KOPT-K1 (cell line): ENCODE data around the gene ANKRD13B.

Source experiments
- H3K27ac ChIP-seq: fragments of 200-600 bp; sonication (generic); 2 replicates; pipeline ENCODE4 v1.5.1; 2016; ENCODE audit warnings: antibody characterized with exemption, mild to moderate bottlenecking, low read depth, low read length; ENCODE audit not compliant: poor library complexity, severe bottlenecking
- H3K36me3 ChIP-seq: fragments of 200-600 bp; sonication (generic); 2 replicates; pipeline ENCODE4 v1.5.1; 2017; ENCODE audit warnings: antibody characterized with exemption, mild to moderate bottlenecking, low read length, moderate library complexity; ENCODE audit not compliant: insufficient read depth
- H3K9me3 ChIP-seq: fragments of 200-600 bp; sonication (generic); 2 replicates; pipeline ENCODE4 v1.5.1; 2017; ENCODE audit warnings: antibody characterized with exemption, low read length, mild to moderate bottlenecking; ENCODE audit not compliant: insufficient read depth, poor library complexity, severe bottlenecking

ANKRD13B gene

GRCh38 chr17:29565643-29566472 is 27.1 kb upstream of the ANKRD13B start:
- Histone ChIP-seq H3K9me3 (no peaks in the 10 kb centered on the region), H3K36me3 (peaks cover 1% of the 10 kb centered on the region; the same call in 1 of the 2 replicates), H3K27ac (no peak overlapping the region)

- Histone ChIP-seq H3K9me3 (no peaks in the 10 kb centered on the region), H3K27ac (peak within 1 kb of the TSS; percentile 72), H3K36me3 (peaks cover 10% of the 10 kb centered on the region; the same call in 1 of the 2 replicates)
These were observed 26.2 kb upstream of the ANKRD13B start, which contains the start of gene ABHD15 for GRCh38 chr17:29566473-29567303. TSS of gene ABHD15 (minus strand) at chr17:29567037. CDS start at chr17:29566966, 71 bp downstream.

- Histone ChIP-seq H3K9me3 (no peaks in the 10 kb centered on the region), H3K36me3 (peaks cover 13% of the 10 kb centered on the region; the same call in 1 of the 2 replicates), H3K27ac (peak overlapping the region; percentile 72)
These were observed 25.7 kb upstream of the ANKRD13B start for GRCh38 chr17:29567304-29567553.

- H3K9me3 ChIP-seq = no peaks in the 10 kb centered on the region
- H3K36me3 ChIP-seq = peaks cover 13% of the 10 kb centered on the region; the same call in 1 of the 2 replicates
- H3K27ac ChIP-seq = peak overlapping the region; percentile 72
These were observed 25.2 kb upstream of the ANKRD13B start for GRCh38 chr17:29567554-29568330.

GRCh38 chr17:29568331-29569244 is 24.3 kb upstream of the ANKRD13B start, which contains the start of gene TP53I13:
TSS of gene TP53I13 (plus strand) at chr17:29568701. CDS start at chr17:29568759, 58 bp downstream.
- H3K27ac ChIP-seq = peak within 1 kb of the TSS; percentile 72
- H3K9me3 ChIP-seq = no peaks in the 10 kb centered on the region
- peaks cover 20% of the 10 kb centered on the region for H3K36me3 ChIP-seq

GRCh38 chr17:29569245-29569950 is 23.5 kb upstream of the ANKRD13B start:
- H3K36me3 ChIP-seq = peaks cover 28% of the 10 kb centered on the region
- peak overlapping the region; percentile 72 for H3K27ac ChIP-seq
- H3K9me3 ChIP-seq = no peaks in the 10 kb centered on the region

GRCh38 chr17:29570521-29570920 is 22.4 kb upstream of the ANKRD13B start:
- H3K9me3 ChIP-seq = no peaks in the 10 kb centered on the region
- H3K36me3 ChIP-seq = peaks cover 39% of the 10 kb centered on the region
- no peak overlapping the region for H3K27ac ChIP-seq

- peaks cover 49% of the 10 kb centered on the region for H3K36me3 ChIP-seq
These were observed 21.4 kb upstream of the ANKRD13B start for GRCh38 chr17:29571486-29571882.

GRCh38 chr17:29571883-29572681 is 20.9 kb upstream of the ANKRD13B start:
- H3K36me3 ChIP-seq = peaks cover 55% of the 10 kb centered on the region
- H3K27ac ChIP-seq = no peak overlapping the region
- no peaks in the 10 kb centered on the region for H3K9me3 ChIP-seq

More at GRCh38 chr17:29571486-29571882, 21.4 kb upstream of the ANKRD13B start:
- no peak overlapping the region for H3K27ac ChIP-seq
- H3K9me3 ChIP-seq = no peaks in the 10 kb centered on the region

- Histone ChIP-seq H3K27ac (no peak overlapping the region), H3K36me3 (peaks cover 63% of the 10 kb centered on the region), H3K9me3 (no peaks in the 10 kb centered on the region)
These were observed 20.0 kb upstream of the ANKRD13B start for GRCh38 chr17:29572691-29573557.

- Histone ChIP-seq H3K27ac (no peak overlapping the region), H3K9me3 (no peaks in the 10 kb centered on the region), H3K36me3 (peaks cover 69% of the 10 kb centered on the region)
These were observed 19.4 kb upstream of the ANKRD13B start for GRCh38 chr17:29573558-29573869.
